CD4-positive, alpha-beta T cell treated with Interleukin-6 for 4 hours (primary cell): ENCODE results near the gene SP100.
A peak's percentile ranks its signal among the peaks of the same experiment; 100 is the strongest.

Experiments
- DNase-seq: peaks from one replicate; pipeline ENCODE4 v3.0.0-alpha.2; 2020; ENCODE audit warnings: mixed read lengths

Gene SP100

GRCh38 chr2:230564805-230565779 is 149.1 kb downstream of the SP100 start:
- no peak for DNase-seq

- no peak for DNase-seq
Observed at GRCh38 chr2:230569298-230569697, 153.3 kb downstream of the SP100 start.

GRCh38 chr2:230570987-230571386 is 155.0 kb downstream of the SP100 start:
- DNase-seq: no peak

- peak; percentile 62 for DNase-seq
Observed at GRCh38 chr2:230575642-230576324, 159.8 kb downstream of the SP100 start.

- DNase-seq: no peak
Observed at GRCh38 chr2:230577114-230577513, 161.1 kb downstream of the SP100 start.

GRCh38 chr2:230578106-230578505 is 162.1 kb downstream of the SP100 start:
- DNase-seq: no peak

GRCh38 chr2:230582851-230583283 is 166.9 kb downstream of the SP100 start:
- no peak for DNase-seq

- DNase-seq: no peak
Observed at GRCh38 chr2:230583581-230583980, 167.6 kb downstream of the SP100 start.

GRCh38 chr2:230586328-230586982 is 170.5 kb downstream of the SP100 start:
- no peak for DNase-seq

GRCh38 chr2:230589025-230589424 is 173.0 kb downstream of the SP100 start:
- no peak for DNase-seq

- DNase-seq: peak; percentile 20
Observed at GRCh38 chr2:230589497-230590015, 173.6 kb downstream of the SP100 start.

- DNase-seq: no peak
Observed at GRCh38 chr2:230590333-230590732, 174.3 kb downstream of the SP100 start.

- DNase-seq: peak; percentile 46
Observed at GRCh38 chr2:230591850-230592249, 175.8 kb downstream of the SP100 start.

GRCh38 chr2:230592775-230593174 is 176.8 kb downstream of the SP100 start:
- DNase-seq: no peak
